ENCODE data around the gene SCNN1B. TPM values are rescaled to one million over a fixed set of nuclear protein-coding genes. Genes with fewer than 3 reads are reported as not detected.

The SCNN1B gene
- total and polyA plus RNA-seq, 2 donors (not counting 1 experiment from before 2014, with no cell fraction given): not detected

- no peaks in the 10 kb centered on the region for H3K9me3 ChIP-seq (ENCODE audit: control insufficient read depth, insufficient read depth, low read depth, low read length)
- no peak overlapping the region for H3K9ac ChIP-seq (ENCODE audit: insufficient read depth, low read length)
- H3K4me1 ChIP-seq (ENCODE audit: control insufficient read depth, extremely low read depth, insufficient read depth, low read length): no peaks in the 10 kb centered on the region
- H3K27me3 ChIP-seq (ENCODE audit: control insufficient read depth, insufficient read depth, low read length): no peaks in the 10 kb centered on the region
- no peaks in the 10 kb centered on the region for H4K20me1 ChIP-seq (ENCODE audit: control insufficient read depth, extremely low read depth, insufficient read depth, low read length)
- no peaks in the 10 kb centered on the region for H3K79me2 ChIP-seq (ENCODE audit: control insufficient read depth, insufficient read depth, low read length)
- H3K4me2 ChIP-seq (ENCODE audit: extremely low read depth, insufficient read depth, low read length): no peak overlapping the region
- DNase-seq (ENCODE audit: low read depth in 2 of 2): peak in 1 of 2 donors; percentile 5
- no peak overlapping the region for H3K4me3 ChIP-seq (replicated peaks in 1 of 4; ENCODE audit: control extremely low read depth in 1 of 4, insufficient read depth in 1 of 4, low read depth in 3 of 4, low read length in 4 of 4)
- TF ChIP-seq, protein P1, sequence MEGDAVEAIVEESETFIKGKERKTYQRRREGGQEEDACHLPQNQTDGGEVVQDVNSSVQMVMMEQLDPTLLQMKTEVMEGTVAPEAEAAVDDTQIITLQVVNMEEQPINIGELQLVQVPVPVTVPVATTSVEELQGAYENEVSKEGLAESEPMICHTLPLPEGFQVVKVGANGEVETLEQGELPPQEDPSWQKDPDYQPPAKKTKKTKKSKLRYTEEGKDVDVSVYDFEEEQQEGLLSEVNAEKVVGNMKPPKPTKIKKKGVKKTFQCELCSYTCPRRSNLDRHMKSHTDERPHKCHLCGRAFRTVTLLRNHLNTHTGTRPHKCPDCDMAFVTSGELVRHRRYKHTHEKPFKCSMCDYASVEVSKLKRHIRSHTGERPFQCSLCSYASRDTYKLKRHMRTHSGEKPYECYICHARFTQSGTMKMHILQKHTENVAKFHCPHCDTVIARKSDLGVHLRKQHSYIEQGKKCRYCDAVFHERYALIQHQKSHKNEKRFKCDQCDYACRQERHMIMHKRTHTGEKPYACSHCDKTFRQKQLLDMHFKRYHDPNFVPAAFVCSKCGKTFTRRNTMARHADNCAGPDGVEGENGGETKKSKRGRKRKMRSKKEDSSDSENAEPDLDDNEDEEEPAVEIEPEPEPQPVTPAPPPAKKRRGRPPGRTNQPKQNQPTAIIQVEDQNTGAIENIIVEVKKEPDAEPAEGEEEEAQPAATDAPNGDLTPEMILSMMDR (conservative IDR thresholded peaks at IDR 0.05 in 1 of 2, IDR thresholded peaks at IDR 0.05 in 1 of 2; ENCODE audit: low read depth in 1 of 2, low read length in 2 of 2): no peak
- no peak for TF ChIP-seq EZH2 (IDR thresholded peaks at IDR 0.05; ENCODE audit: low read length, missing control alignments)
- H3K36me3 ChIP-seq (ENCODE audit: control insufficient read depth, insufficient read depth, low read length): no peaks in the 10 kb centered on the region
- H2AFZ ChIP-seq (ENCODE audit: low read length): peak overlapping the region; percentile 20
- no peak overlapping the region for H3K27ac ChIP-seq (ENCODE audit: insufficient read depth, low read length)
Measured at GRCh38 chr16:23279721-23280153, 22.4 kb upstream of the SCNN1B start.

DNA sequence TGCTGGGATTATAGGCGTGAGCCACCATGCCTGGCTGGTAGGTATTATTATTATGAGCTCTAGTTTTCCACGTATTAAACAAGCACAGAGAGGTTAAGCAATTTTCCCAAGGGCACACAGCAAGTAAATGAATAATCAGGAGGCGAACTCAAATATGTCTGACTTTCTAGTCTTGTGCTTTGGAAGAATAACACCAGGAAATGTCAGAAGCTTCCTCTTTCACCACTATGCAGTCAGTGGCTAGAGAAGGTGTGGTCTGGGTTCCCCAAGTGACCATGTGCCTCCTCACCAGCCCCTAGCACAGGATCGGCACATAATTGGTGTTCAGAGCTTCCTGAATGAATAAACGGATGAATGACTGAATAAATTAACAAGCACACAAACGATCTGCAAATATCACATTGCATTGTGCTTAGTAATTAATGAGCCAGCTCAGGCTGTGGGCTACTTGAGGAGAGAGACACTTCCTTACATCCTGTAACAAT, 21.6 kb upstream of the SCNN1B start:
- Histone ChIP-seq H4K20me1 (ENCODE audit: control insufficient read depth, extremely low read depth, insufficient read depth, low read length) (no peaks in the 10 kb centered on the region), H3K27me3 (ENCODE audit: control insufficient read depth, insufficient read depth, low read length) (no peaks in the 10 kb centered on the region), H3K27ac (ENCODE audit: insufficient read depth, low read length) (no peak overlapping the region), H3K9me3 (ENCODE audit: control insufficient read depth, insufficient read depth, low read depth, low read length) (no peaks in the 10 kb centered on the region), H3K9ac (ENCODE audit: insufficient read depth, low read length) (no peak overlapping the region), H3K4me2 (ENCODE audit: extremely low read depth, insufficient read depth, low read length) (no peak overlapping the region), H3K36me3 (ENCODE audit: control insufficient read depth, insufficient read depth, low read length) (no peaks in the 10 kb centered on the region), H3K4me1 (ENCODE audit: control insufficient read depth, extremely low read depth, insufficient read depth, low read length) (no peaks in the 10 kb centered on the region), H3K79me2 (ENCODE audit: control insufficient read depth, insufficient read depth, low read length) (no peaks in the 10 kb centered on the region), H2AFZ (ENCODE audit: low read length) (no peak overlapping the region), H3K4me3 (replicated peaks in 1 of 4; ENCODE audit: control extremely low read depth in 1 of 4, insufficient read depth in 1 of 4, low read depth in 3 of 4, low read length in 4 of 4) (no peak overlapping the region)
- DNase-seq (ENCODE audit: low read depth in 2 of 2): peak in 1 of 2 donors; percentile 38
- TF ChIP-seq EZH2 (IDR thresholded peaks at IDR 0.05; ENCODE audit: low read length, missing control alignments): no peak
- TF ChIP-seq, protein P1 (conservative IDR thresholded peaks at IDR 0.05 in 1 of 2, IDR thresholded peaks at IDR 0.05 in 1 of 2; ENCODE audit: low read depth in 1 of 2, low read length in 2 of 2): no peak

DNA sequence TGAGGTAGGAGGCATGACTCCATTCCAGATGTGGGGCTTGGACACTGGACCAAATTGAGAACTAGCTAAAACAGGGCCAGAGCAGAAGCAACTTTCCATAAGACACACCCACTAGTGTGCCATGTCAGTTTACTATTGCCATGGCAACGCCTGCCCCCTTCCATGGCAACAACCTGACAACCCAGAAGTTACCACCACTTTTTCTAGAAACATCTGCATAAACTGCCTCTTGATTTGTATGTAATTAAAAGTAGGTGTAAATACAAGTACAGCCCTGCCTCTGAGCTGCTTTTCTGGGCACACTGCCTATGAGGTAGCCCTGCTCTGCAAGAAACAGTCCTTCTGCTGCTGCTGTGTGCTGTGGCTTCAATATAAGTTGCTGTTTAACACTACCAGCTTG, 19.5 kb upstream of the SCNN1B start:
- Histone ChIP-seq H3K27me3 (ENCODE audit: control insufficient read depth, insufficient read depth, low read length) (no peaks in the 10 kb centered on the region), H3K9me3 (ENCODE audit: control insufficient read depth, insufficient read depth, low read depth, low read length) (no peaks in the 10 kb centered on the region), H4K20me1 (ENCODE audit: control insufficient read depth, extremely low read depth, insufficient read depth, low read length) (no peaks in the 10 kb centered on the region), H3K4me1 (ENCODE audit: control insufficient read depth, extremely low read depth, insufficient read depth, low read length) (no peaks in the 10 kb centered on the region), H2AFZ (ENCODE audit: low read length) (no peak overlapping the region), H3K4me3 (replicated peaks in 1 of 4; ENCODE audit: control extremely low read depth in 1 of 4, insufficient read depth in 1 of 4, low read depth in 3 of 4, low read length in 4 of 4) (no peak overlapping the region), H3K4me2 (ENCODE audit: extremely low read depth, insufficient read depth, low read length) (no peak overlapping the region), H3K79me2 (ENCODE audit: control insufficient read depth, insufficient read depth, low read length) (no peaks in the 10 kb centered on the region), H3K9ac (ENCODE audit: insufficient read depth, low read length) (no peak overlapping the region), H3K36me3 (ENCODE audit: control insufficient read depth, insufficient read depth, low read length) (no peaks in the 10 kb centered on the region), H3K27ac (ENCODE audit: insufficient read depth, low read length) (no peak overlapping the region)
- TF ChIP-seq EZH2 (IDR thresholded peaks at IDR 0.05; ENCODE audit: low read length, missing control alignments): no peak
- TF ChIP-seq, protein P1 (conservative IDR thresholded peaks at IDR 0.05 in 1 of 2, IDR thresholded peaks at IDR 0.05 in 1 of 2; ENCODE audit: low read depth in 1 of 2, low read length in 2 of 2): no peak
- peak in 1 of 2 donors; percentile 4 for DNase-seq (ENCODE audit: low read depth in 2 of 2)
